HepG2 (cell line): ENCODE measurements around the gene C6orf15. TPM values are rescaled to one million over a fixed set of nuclear protein-coding genes. Genes with fewer than 3 reads are reported as not detected.

Source experiments
- CHD2 ChIP-seq: IDR thresholded peaks from 2 replicates; pipeline ENCODE4 v1.6.1; 2011; ENCODE audit warnings: low read depth, low read length, improper control_type of control experiment
- DMAP1 ChIP-seq: IDR thresholded peaks from 2 replicates; pipeline ENCODE4 v1.6.1; 2016
- DNMT3B ChIP-seq: conservative IDR thresholded peaks from 2 replicates; pipeline ENCODE4 v1.6.1; 2016; ENCODE audit warnings: missing biosample characterization, control low read depth
- FOXK2 ChIP-seq: fragments of 450-650 bp; IDR thresholded peaks from 2 replicates; pipeline ENCODE4 v1.6.1; 2016
- GPN1 ChIP-seq: sonication (generic); formaldehyde crosslinking; IDR thresholded peaks from 2 replicates; pipeline ENCODE4 v1.5.1; 2020; ENCODE audit warnings: missing genetic modification reagents, borderline replicate concordance
- JARID2 ChIP-seq: sonication (generic); formaldehyde crosslinking; IDR thresholded peaks from 2 replicates; pipeline ENCODE4 v1.8.1; 2023; ENCODE audit warnings: missing genetic modification reagents, inconsistent platforms; ENCODE audit not compliant: insufficient replicate concordance
- KMT2A ChIP-seq: sonication (generic); formaldehyde crosslinking; IDR thresholded peaks from 2 replicates; pipeline ENCODE4 v1.4.0; 2020; ENCODE audit warnings: missing genetic modification reagents
- NRL ChIP-seq: sonication (generic); formaldehyde crosslinking; IDR thresholded peaks from 2 replicates; pipeline ENCODE4 v1.5.0; 2020; ENCODE audit warnings: missing genetic modification reagents, mild to moderate bottlenecking, moderate library complexity, borderline replicate concordance
- POLR2AphosphoS2 ChIP-seq: IDR thresholded peaks from 2 replicates; pipeline ENCODE4 v1.6.1; 2011; ENCODE audit warnings: low read depth, low read length, improper control_type of control experiment
- RFX1 ChIP-seq: fragments of 450-650 bp; IDR thresholded peaks from 2 replicates; pipeline ENCODE4 v1.6.1; 2017
- RXRB ChIP-seq: IDR thresholded peaks from 2 replicates; pipeline ENCODE4 v1.6.1; 2016; ENCODE audit warnings: borderline replicate concordance, missing genetic modification reagents, missing compliant biosample characterization
- SAFB2 ChIP-seq: sonication (generic); formaldehyde crosslinking; IDR thresholded peaks from 2 replicates; pipeline ENCODE4 v1.5.1; 2020; ENCODE audit warnings: missing genetic modification reagents, low read depth, mild to moderate bottlenecking, borderline replicate concordance
- SIN3A ChIP-seq: IDR thresholded peaks from 2 replicates; pipeline ENCODE4 v1.6.1; 2011; ENCODE audit warnings: low read depth, mild to moderate bottlenecking, control low read depth, low read length, borderline replicate concordance
- THAP7 ChIP-seq: sonication (generic); formaldehyde crosslinking; IDR thresholded peaks from 2 replicates; pipeline ENCODE4 v1.8.1; 2023; ENCODE audit warnings: mild to moderate bottlenecking, missing genetic modification reagents
- YEATS4 ChIP-seq: sonication (generic); formaldehyde crosslinking; IDR thresholded peaks from 2 replicates; pipeline ENCODE4 v1.4.0; 2020; ENCODE audit warnings: missing genetic modification reagents, borderline replicate concordance
- ZBTB20 ChIP-seq: sonication (generic); formaldehyde crosslinking; IDR thresholded peaks from 2 replicates; pipeline ENCODE4 v1.8.1; 2023; ENCODE audit warnings: missing genetic modification reagents, low read depth, mild to moderate bottlenecking, borderline replicate concordance
- ZNF12 ChIP-seq: sonication (generic); formaldehyde crosslinking; IDR thresholded peaks from 2 replicates; pipeline ENCODE4 v1.5.0; 2020; ENCODE audit warnings: missing genetic modification reagents
- ZNF274 ChIP-seq: sonication (generic); formaldehyde crosslinking; IDR thresholded peaks from 2 replicates; pipeline ENCODE4 v1.5.1; 2020; ENCODE audit warnings: mild to moderate bottlenecking, missing genetic modification reagents
- ZNF766 ChIP-seq: sonication (generic); formaldehyde crosslinking; IDR thresholded peaks from 2 replicates; pipeline ENCODE4 v1.5.0; 2020; ENCODE audit warnings: missing genetic modification reagents, borderline replicate concordance
- ZNF878 ChIP-seq: sonication (generic); formaldehyde crosslinking; IDR thresholded peaks from 2 replicates; pipeline ENCODE4 v1.8.1; 2023; ENCODE audit warnings: mild to moderate bottlenecking, missing genetic modification reagents, moderate library complexity
- polyA plus RNA-seq, 8 experiments: library from polyadenylated mRNA; depleted of rRNA in 3 of 8; stranded (reverse) in 7 of 8; unstranded in 1 of 8; fragments of >200 nt; fragmentation: Illumina TruSeq in 4 of 8; extraction: Trizol in 4 of 8; gene quantifications; 2 replicates each; pipeline versions ENCODE4 v1.2.1 to v1.2.3, GENCODE V29; 2011 to 2016; ENCODE audit warnings: low read depth in 4 of 8, missing spikeins in 1 of 8, mixed read lengths in 1 of 8; ENCODE audit not compliant: insufficient read depth in 1 of 8
- total RNA-seq, 5 experiments: library from RNA; depleted of rRNA; stranded (reverse); fragments of >200 nt; fragmentation: Illumina TruSeq; extraction: Trizol; gene quantifications; 2 replicates each; pipeline ENCODE4 v1.2.3, GENCODE V29; 2016; ENCODE audit warnings: low read depth in 1 of 5
- TF ChIP-seq, protein P1 (sequence below): sonication (generic); formaldehyde crosslinking; IDR thresholded peaks from 2 replicates; pipeline ENCODE4 v1.8.1; 2022; ENCODE audit warnings: low read depth, mild to moderate bottlenecking, missing genetic modification reagents
- TF ChIP-seq, protein P2 (sequence below): sonication (generic); formaldehyde crosslinking; IDR thresholded peaks from 2 replicates; pipeline ENCODE4 v1.5.0; 2020; ENCODE audit warnings: mild to moderate bottlenecking, missing genetic modification reagents, moderate library complexity
- TF ChIP-seq, protein P3 (sequence below): sonication (generic); formaldehyde crosslinking; conservative IDR thresholded peaks from 2 replicates; pipeline ENCODE4 v1.8.0; 2022; ENCODE audit warnings: low read depth, missing genetic modification reagents
- TF ChIP-seq, protein P4 (sequence below): sonication (generic); formaldehyde crosslinking; IDR thresholded peaks from 2 replicates; pipeline ENCODE4 v1.4.0; 2020; ENCODE audit warnings: missing genetic modification reagents, borderline replicate concordance

C6orf15 gene
- total and polyA plus RNA-seq, 2 of the 13 experiments (the other 11 are each of a cell fraction or from before 2014, with no cell fraction given) = not detected

DNA sequence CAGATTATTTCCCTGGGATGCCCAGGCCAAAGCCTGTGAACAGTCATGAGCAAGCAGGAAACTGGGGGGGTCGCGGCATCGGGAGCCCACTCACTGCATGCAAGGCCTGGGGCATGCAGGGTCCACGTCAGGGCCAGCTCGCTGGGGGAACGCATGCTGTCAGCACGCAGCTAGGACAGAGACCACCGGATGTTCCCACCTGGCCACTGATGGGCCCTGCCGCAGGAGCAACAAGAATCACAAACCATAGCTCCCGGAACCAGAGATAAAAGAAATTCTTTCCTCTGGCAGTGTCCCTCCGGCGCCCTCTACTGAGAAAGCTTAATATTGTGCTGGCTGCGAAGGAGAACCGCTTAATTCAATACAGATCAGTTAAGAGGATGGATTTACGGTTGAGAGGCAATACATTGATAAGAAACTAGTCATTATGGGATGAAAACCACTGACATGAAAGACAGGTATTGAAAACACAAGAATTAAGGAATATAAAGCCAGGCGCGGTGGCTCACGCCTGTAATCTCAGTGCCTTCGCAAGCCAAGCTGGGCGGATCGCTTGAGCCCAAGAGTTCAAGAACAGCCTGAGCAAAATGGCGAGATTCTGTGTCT lies 32.6 kb downstream of the C6orf15 start (continued):
- TF ChIP-seq, protein P1, sequence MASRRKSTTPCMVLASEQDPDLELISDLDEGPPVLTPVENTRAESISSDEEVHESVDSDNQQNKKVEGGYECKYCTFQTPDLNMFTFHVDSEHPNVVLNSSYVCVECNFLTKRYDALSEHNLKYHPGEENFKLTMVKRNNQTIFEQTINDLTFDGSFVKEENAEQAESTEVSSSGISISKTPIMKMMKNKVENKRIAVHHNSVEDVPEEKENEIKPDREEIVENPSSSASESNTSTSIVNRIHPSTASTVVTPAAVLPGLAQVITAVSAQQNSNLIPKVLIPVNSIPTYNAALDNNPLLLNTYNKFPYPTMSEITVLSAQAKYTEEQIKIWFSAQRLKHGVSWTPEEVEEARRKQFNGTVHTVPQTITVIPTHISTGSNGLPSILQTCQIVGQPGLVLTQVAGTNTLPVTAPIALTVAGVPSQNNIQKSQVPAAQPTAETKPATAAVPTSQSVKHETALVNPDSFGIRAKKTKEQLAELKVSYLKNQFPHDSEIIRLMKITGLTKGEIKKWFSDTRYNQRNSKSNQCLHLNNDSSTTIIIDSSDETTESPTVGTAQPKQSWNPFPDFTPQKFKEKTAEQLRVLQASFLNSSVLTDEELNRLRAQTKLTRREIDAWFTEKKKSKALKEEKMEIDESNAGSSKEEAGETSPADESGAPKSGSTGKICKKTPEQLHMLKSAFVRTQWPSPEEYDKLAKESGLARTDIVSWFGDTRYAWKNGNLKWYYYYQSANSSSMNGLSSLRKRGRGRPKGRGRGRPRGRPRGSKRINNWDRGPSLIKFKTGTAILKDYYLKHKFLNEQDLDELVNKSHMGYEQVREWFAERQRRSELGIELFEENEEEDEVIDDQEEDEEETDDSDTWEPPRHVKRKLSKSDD (CRISPR knock-in tag) = no peak
- TF ChIP-seq GPN1 = no peak
- no peak for TF ChIP-seq YEATS4 (CRISPR knock-in tag)
- TF ChIP-seq CHD2 = no peak
- TF ChIP-seq, protein P2, sequence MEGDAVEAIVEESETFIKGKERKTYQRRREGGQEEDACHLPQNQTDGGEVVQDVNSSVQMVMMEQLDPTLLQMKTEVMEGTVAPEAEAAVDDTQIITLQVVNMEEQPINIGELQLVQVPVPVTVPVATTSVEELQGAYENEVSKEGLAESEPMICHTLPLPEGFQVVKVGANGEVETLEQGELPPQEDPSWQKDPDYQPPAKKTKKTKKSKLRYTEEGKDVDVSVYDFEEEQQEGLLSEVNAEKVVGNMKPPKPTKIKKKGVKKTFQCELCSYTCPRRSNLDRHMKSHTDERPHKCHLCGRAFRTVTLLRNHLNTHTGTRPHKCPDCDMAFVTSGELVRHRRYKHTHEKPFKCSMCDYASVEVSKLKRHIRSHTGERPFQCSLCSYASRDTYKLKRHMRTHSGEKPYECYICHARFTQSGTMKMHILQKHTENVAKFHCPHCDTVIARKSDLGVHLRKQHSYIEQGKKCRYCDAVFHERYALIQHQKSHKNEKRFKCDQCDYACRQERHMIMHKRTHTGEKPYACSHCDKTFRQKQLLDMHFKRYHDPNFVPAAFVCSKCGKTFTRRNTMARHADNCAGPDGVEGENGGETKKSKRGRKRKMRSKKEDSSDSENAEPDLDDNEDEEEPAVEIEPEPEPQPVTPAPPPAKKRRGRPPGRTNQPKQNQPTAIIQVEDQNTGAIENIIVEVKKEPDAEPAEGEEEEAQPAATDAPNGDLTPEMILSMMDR = peak; percentile 81
- TF ChIP-seq ZNF274 (CRISPR knock-in tag) = 0 out of 2 replicates have a peak, but pooled peaks have one; percentile 31
- no peak for TF ChIP-seq THAP7
- TF ChIP-seq ZNF878 (CRISPR knock-in tag) = no peak
- TF ChIP-seq DNMT3B = no peak
- TF ChIP-seq ZBTB20 = no peak
- no peak for TF ChIP-seq ZNF766
- TF ChIP-seq JARID2 (CRISPR knock-in tag) = no peak
- no peak for TF ChIP-seq KMT2A (CRISPR knock-in tag)
- no peak for TF ChIP-seq SIN3A
- TF ChIP-seq DMAP1 = no peak
- TF ChIP-seq RXRB (CRISPR knock-in tag) = no peak
- TF ChIP-seq, protein P3, sequence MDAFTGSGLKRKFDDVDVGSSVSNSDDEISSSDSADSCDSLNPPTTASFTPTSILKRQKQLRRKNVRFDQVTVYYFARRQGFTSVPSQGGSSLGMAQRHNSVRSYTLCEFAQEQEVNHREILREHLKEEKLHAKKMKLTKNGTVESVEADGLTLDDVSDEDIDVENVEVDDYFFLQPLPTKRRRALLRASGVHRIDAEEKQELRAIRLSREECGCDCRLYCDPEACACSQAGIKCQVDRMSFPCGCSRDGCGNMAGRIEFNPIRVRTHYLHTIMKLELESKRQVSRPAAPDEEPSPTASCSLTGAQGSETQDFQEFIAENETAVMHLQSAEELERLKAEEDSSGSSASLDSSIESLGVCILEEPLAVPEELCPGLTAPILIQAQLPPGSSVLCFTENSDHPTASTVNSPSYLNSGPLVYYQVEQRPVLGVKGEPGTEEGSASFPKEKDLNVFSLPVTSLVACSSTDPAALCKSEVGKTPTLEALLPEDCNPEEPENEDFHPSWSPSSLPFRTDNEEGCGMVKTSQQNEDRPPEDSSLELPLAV (CRISPR knock-in tag) = no peak
- TF ChIP-seq SAFB2 = no peak
- TF ChIP-seq, protein P4, sequence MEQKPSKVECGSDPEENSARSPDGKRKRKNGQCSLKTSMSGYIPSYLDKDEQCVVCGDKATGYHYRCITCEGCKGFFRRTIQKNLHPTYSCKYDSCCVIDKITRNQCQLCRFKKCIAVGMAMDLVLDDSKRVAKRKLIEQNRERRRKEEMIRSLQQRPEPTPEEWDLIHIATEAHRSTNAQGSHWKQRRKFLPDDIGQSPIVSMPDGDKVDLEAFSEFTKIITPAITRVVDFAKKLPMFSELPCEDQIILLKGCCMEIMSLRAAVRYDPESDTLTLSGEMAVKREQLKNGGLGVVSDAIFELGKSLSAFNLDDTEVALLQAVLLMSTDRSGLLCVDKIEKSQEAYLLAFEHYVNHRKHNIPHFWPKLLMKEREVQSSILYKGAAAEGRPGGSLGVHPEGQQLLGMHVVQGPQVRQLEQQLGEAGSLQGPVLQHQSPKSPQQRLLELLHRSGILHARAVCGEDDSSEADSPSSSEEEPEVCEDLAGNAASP (CRISPR knock-in tag) = no peak
- TF ChIP-seq NRL (CRISPR knock-in tag) = no peak
- TF ChIP-seq ZNF12 (CRISPR knock-in tag) = no peak
- no peak for TF ChIP-seq FOXK2
- no peak for TF ChIP-seq POLR2AphosphoS2
- TF ChIP-seq RFX1 = no peak
